ENCODE measurements around the gene LAMB2. TPM values are rescaled to one million over a fixed set of nuclear protein-coding genes. Genes with fewer than 3 reads are reported as not detected.

LAMB2 gene
- total and polyA plus RNA-seq, 2 experiments from 2014 or later: 71.3 to 154 TPM

DNA sequence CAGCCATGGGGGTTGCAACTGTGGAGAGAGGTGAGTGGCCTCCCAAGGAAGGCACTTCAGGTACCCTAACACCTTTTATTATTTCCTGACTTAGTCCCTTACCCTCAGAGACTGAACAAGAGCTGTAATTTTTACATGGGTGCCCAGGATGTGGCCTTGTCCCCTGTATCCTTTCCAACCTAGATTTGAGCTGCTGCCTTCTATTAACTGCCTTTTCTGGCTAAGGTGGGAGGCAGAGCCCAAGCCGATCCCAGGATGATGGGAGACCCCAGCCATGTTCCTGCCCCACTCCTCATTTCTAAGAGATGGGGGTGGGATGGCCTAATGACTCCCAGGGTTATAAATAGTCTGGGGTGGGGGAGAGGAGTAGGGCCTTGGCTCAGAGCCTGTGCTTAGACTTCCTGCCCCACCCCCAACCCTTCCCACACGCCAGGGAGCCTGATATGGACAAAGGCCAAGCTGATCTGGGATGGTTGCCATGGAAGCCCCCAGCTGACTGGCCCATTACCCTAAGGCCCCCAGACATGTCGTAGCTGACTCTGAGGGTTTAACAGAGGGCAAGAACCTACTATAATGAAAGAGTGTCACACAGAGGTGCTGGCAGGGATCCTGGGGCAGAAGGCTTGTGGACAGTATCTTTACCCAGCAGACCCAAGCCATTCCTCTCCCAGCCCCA, 40.4 kb upstream of the LAMB2 start (continued):
- TF ChIP-seq, protein P1, sequence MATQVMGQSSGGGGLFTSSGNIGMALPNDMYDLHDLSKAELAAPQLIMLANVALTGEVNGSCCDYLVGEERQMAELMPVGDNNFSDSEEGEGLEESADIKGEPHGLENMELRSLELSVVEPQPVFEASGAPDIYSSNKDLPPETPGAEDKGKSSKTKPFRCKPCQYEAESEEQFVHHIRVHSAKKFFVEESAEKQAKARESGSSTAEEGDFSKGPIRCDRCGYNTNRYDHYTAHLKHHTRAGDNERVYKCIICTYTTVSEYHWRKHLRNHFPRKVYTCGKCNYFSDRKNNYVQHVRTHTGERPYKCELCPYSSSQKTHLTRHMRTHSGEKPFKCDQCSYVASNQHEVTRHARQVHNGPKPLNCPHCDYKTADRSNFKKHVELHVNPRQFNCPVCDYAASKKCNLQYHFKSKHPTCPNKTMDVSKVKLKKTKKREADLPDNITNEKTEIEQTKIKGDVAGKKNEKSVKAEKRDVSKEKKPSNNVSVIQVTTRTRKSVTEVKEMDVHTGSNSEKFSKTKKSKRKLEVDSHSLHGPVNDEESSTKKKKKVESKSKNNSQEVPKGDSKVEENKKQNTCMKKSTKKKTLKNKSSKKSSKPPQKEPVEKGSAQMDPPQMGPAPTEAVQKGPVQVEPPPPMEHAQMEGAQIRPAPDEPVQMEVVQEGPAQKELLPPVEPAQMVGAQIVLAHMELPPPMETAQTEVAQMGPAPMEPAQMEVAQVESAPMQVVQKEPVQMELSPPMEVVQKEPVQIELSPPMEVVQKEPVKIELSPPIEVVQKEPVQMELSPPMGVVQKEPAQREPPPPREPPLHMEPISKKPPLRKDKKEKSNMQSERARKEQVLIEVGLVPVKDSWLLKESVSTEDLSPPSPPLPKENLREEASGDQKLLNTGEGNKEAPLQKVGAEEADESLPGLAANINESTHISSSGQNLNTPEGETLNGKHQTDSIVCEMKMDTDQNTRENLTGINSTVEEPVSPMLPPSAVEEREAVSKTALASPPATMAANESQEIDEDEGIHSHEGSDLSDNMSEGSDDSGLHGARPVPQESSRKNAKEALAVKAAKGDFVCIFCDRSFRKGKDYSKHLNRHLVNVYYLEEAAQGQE (IDR thresholded peaks at IDR 0.05; ENCODE audit: unreplicated experiment): no peak
- TF ChIP-seq ZNF331 (CRISPR knock-in tag; IDR thresholded peaks at IDR 0.05; ENCODE audit: low read depth) (no peak), ZNF114 (CRISPR knock-in tag; IDR thresholded peaks at IDR 0.05) (no peak), POLR2AphosphoS5 (IDR thresholded peaks at IDR 0.05; ENCODE audit: low read depth) (no peak)
- TF ChIP-seq, protein P2, sequence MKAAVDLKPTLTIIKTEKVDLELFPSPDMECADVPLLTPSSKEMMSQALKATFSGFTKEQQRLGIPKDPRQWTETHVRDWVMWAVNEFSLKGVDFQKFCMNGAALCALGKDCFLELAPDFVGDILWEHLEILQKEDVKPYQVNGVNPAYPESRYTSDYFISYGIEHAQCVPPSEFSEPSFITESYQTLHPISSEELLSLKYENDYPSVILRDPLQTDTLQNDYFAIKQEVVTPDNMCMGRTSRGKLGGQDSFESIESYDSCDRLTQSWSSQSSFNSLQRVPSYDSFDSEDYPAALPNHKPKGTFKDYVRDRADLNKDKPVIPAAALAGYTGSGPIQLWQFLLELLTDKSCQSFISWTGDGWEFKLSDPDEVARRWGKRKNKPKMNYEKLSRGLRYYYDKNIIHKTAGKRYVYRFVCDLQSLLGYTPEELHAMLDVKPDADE (IDR thresholded peaks at IDR 0.05): no peak

DNA sequence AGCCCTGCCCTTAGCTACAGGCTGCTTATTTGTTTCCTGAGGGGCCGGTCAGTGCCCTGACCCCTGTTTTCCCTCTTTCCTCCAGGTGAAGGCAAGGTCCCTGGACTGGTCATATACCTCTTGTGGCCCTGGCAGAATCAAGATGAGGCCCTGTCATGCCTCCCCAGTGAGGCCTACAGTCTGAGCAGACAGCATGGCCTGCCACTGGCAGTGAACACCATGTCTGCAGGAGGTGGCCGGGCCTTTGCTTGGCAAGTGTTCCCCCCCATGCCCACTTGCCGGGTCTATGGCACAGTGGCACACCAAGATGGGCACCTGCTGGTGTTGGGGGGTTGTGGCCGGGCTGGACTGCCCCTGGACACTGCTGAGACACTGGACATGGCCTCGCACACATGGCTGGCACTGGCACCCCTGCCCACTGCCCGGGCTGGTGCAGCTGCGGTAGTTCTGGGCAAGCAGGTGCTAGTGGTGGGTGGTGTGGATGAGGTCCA, 39.7 kb upstream of the LAMB2 start:
- Histone ChIP-seq H3K4me2 (peak overlapping the region; percentile 96; the same call in 1 of the 2 replicates), H3K36me3 (ENCODE audit: insufficient read depth) (no peaks in the 10 kb centered on the region), H3K27me3 (ENCODE audit: insufficient read depth) (no peaks in the 10 kb centered on the region), H3K4me1 (ENCODE audit: insufficient read depth) (peaks cover 9% of the 10 kb centered on the region), H2AFZ (no peak overlapping the region), H3F3A (replicated peaks; ENCODE audit: low read depth) (no peaks in the 10 kb centered on the region), H3K27ac (ENCODE audit: low read depth) (no peak overlapping the region), H3K9me2 (ENCODE audit: insufficient read depth) (no peaks in the 10 kb centered on the region), H3K79me2 (replicated peaks; ENCODE audit: insufficient read depth) (no peaks in the 10 kb centered on the region), H3K4me3 (no peak overlapping the region), H4K20me1 (replicated peaks; ENCODE audit: insufficient read depth) (no peaks in the 10 kb centered on the region)
- Mint-ChIP-seq H3K9me3 (no peaks in the 10 kb centered on the region), H3K36me3 (ENCODE audit: low read depth) (peaks cover 2% of the 10 kb centered on the region; the same call in 1 of the 3 replicates), H3K4me3 (peak overlapping the region; percentile 21; the same call in 2 of the 3 replicates), H3K4me1 (peaks cover 21% of the 10 kb centered on the region), H3K27ac (no peak overlapping the region), H3K27me3 (ENCODE audit: insufficient read depth, low read depth, poor library complexity) (peaks cover 9% of the 10 kb centered on the region)
- TF ChIP-seq, protein P1 (IDR thresholded peaks at IDR 0.05; ENCODE audit: unreplicated experiment): no peak
- ATAC-seq (no peak), DNase-seq (ENCODE audit: low spot score) (no peak)
